Peyer's patch (tissue), 4 donors: Measurements from ENCODE around the gene GNG4. TPM values are rescaled to one million over a fixed set of nuclear protein-coding genes. Genes with fewer than 3 reads are reported as not detected.
"Not testable (repeated sequence)": the region's sequence is repeated elsewhere in the genome, so short reads cannot be mapped to it uniquely, and the experiment has no call there.

Source experiments
- DNase-seq, 3 donors: peaks; one replicate each; pipeline ENCODE4 v3.0.0-alpha.2; 2017 to 2019
- H3K27ac ChIP-seq, 4 donors: fragments of 200-600 bp; sonication (generic); one replicate each; pipeline ENCODE4 v1.5.1; 2016 to 2019
- H3K27me3 ChIP-seq, 2 donors: fragments of 200-600 bp; sonication (generic); one replicate each; pipeline ENCODE4 v1.5.1; 2019
- H3K36me3 ChIP-seq, 3 donors: fragments of 200-600 bp; sonication (generic); one replicate each; pipeline ENCODE4 v1.5.1; 2016 to 2019
- H3K4me1 ChIP-seq, 4 donors: fragments of 200-600 bp; sonication (generic); one replicate each; pipeline ENCODE4 v1.5.1; 2016 to 2019
- H3K4me3 ChIP-seq, 4 donors: fragments of 200-600 bp; sonication (generic); 1 replicate in 3 of 4; 2 replicates in 1 of 4; pipeline ENCODE4 v1.5.1; 2016 to 2019; ENCODE audit warnings: mild to moderate bottlenecking in 1 of 4
- H3K9me3 ChIP-seq, 4 donors: fragments of 200-600 bp; sonication (generic); one replicate each; pipeline ENCODE4 v1.5.1; 2016 to 2019; ENCODE audit warnings: mild to moderate bottlenecking in 1 of 4
- POLR2A ChIP-seq, 2 donors: fragments of 450-650 bp; IDR thresholded peaks; one replicate each; pipeline ENCODE4 v1.5.1; 2017; ENCODE audit warnings: antibody characterized with exemption in 2 of 2, mild to moderate bottlenecking in 2 of 2, moderate library complexity in 2 of 2
- total RNA-seq, 4 donors: library from RNA; depleted of rRNA; stranded (reverse); fragments of >200 nt; gene quantifications; one replicate each; pipeline ENCODE4 v1.1.0, GENCODE V29; 2016
- TF ChIP-seq, protein P1 (sequence below), 6 experiments: fragments of 450-650 bp in 4 of 6; fragments of 200-600 bp in 2 of 6; sonication (generic) in 1 of 6; IDR thresholded peaks; one replicate each; pipeline ENCODE4 v1.5.1; 2017 to 2019; ENCODE audit warnings: antibody characterized with exemption in 6 of 6, mild to moderate bottlenecking in 3 of 6, moderate library complexity in 1 of 6

Gene GNG4
- total RNA-seq, 4 donors from 2014 or later = 1.6 to 9.1 (median 2.9) TPM

DNA sequence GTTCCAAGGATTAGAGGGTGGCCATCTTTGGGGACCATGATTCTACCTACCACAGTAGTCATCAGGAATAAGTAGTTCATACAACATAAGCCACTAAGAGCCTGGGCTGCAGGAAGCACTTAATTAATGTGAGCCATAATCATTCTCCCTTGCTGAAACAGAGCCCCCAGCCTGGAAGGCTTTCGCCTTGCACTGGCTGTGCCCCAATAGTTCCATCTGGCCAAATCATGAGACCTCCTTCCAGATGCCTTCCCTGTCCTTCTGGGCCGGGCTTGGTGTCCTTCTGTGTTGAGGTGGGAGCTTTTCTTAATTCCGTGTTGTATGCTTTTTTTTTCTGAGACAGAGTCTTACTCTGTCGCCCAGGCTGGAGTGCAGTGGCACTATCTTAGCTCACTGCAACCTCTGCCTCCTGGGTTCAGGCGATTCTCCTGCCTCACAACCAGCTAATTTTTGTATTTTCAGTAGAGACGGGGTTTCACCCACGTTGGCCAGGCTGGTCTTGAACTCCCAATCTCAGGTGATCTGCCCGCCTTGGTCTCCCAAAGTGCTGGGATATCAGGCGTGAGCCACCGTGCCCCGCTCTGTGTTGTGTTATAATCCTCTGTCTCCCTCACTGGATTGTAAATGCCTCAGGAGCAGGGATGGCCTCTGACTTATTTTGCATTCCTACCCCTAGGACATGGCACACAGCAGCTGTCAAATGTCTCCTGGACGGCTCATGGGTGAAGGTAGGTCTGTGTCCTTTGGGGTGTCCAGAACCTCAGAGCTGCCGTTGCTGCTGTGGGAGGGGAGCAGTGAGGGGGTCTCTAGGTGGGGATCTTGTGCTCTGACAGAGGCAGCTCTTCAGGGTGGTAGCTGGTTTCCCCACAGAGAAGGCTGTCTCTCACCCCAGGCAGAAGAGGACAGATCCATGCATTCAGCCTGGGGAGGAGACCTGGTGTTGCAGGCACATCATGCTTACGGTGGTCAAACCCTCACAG, 10.1 kb downstream of the GNG4 start:
- Histone ChIP-seq H3K27me3 (no peaks in the 10 kb centered on the region), H3K27ac (no peak overlapping the region), H3K4me3 (no peak overlapping the region), H3K4me1 (peaks cover 0 to 6% (median 0%) of the 10 kb centered on the region in 4 donors), H3K36me3 (no peaks in the 10 kb centered on the region), H3K9me3 (no peaks in the 10 kb centered on the region)
- DNase-seq = peak in 1 of 3 donors; percentile 38
- no peak for TF ChIP-seq POLR2A (IDR thresholded peaks at IDR 0.05)
- TF ChIP-seq, protein P1, sequence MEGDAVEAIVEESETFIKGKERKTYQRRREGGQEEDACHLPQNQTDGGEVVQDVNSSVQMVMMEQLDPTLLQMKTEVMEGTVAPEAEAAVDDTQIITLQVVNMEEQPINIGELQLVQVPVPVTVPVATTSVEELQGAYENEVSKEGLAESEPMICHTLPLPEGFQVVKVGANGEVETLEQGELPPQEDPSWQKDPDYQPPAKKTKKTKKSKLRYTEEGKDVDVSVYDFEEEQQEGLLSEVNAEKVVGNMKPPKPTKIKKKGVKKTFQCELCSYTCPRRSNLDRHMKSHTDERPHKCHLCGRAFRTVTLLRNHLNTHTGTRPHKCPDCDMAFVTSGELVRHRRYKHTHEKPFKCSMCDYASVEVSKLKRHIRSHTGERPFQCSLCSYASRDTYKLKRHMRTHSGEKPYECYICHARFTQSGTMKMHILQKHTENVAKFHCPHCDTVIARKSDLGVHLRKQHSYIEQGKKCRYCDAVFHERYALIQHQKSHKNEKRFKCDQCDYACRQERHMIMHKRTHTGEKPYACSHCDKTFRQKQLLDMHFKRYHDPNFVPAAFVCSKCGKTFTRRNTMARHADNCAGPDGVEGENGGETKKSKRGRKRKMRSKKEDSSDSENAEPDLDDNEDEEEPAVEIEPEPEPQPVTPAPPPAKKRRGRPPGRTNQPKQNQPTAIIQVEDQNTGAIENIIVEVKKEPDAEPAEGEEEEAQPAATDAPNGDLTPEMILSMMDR (IDR thresholded peaks at IDR 0.05) = no peak

DNA sequence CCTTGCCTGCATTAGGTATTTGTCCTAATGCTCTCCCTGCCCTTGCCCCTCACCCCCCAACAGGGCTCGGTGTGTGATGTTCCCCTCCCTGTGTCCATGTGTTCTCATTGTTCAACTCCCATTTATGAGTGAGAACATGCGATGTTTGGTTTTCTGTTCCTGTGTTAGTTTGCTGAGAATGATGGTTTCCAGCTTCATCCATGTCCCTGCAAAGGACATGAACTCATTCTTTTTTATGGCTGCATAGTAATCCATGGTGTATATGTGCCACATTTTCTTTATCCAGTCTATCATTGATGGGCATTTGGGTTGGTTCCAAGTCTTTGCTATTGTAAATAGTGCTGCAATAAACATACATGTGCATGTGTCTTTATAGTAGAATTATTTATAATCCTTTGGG, 11.0 kb downstream of the GNG4 start:
- not testable (repeated sequence) for H3K4me1 ChIP-seq, H3K27ac ChIP-seq, H3K36me3 ChIP-seq, DNase-seq, H3K9me3 ChIP-seq, H3K27me3 ChIP-seq, H3K4me3 ChIP-seq

DNA sequence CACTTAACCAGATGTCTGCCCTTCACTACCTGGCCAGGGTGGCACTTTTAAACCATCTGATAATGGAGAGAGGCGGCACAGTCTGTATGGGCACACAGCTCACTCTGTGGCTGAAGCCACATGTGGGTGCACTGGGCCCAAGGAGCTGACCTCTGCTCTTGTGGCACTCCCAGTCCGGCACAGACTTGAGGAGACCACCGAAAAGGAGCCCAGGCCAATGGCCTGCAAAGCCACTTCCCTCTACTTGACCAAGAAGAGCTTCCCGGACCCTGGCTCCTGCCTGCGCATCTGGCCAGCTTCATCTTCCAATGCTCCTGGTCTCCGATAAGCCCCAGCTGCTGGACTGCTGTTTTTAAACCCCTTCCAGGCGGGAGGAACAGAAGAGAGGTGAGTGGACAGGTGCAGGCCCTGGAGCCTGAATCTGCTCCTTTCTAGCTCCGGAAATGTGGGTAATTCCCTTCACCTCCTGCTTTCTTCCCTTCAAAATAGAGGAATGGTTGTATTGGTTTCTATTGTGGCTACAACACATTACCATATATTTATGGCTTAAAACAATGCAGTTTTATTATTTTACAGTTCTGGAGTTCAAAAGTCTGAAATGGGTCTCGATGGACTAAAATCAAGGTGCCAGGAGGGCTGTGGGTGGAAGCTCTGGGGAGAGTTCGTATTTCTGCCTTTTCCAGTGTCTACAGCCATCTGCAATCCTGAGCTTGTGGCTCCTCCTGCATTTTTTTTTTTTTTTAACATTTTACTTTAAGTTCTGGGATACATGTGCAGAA, 11.6 kb downstream of the GNG4 start:
- TF ChIP-seq, protein P1 (IDR thresholded peaks at IDR 0.05) = no peak
- no peak for TF ChIP-seq POLR2A (IDR thresholded peaks at IDR 0.05)
- H3K36me3 ChIP-seq = no peaks in the 10 kb centered on the region
- H3K27ac ChIP-seq = no peak overlapping the region
- H3K4me1 ChIP-seq = peaks cover 0 to 6% (median 0%) of the 10 kb centered on the region in 4 donors
- H3K9me3 ChIP-seq = no peaks in the 10 kb centered on the region
- DNase-seq = peak in 1 of 3 donors; percentile 38
- no peak overlapping the region for H3K4me3 ChIP-seq
- H3K27me3 ChIP-seq = no peaks in the 10 kb centered on the region

DNA sequence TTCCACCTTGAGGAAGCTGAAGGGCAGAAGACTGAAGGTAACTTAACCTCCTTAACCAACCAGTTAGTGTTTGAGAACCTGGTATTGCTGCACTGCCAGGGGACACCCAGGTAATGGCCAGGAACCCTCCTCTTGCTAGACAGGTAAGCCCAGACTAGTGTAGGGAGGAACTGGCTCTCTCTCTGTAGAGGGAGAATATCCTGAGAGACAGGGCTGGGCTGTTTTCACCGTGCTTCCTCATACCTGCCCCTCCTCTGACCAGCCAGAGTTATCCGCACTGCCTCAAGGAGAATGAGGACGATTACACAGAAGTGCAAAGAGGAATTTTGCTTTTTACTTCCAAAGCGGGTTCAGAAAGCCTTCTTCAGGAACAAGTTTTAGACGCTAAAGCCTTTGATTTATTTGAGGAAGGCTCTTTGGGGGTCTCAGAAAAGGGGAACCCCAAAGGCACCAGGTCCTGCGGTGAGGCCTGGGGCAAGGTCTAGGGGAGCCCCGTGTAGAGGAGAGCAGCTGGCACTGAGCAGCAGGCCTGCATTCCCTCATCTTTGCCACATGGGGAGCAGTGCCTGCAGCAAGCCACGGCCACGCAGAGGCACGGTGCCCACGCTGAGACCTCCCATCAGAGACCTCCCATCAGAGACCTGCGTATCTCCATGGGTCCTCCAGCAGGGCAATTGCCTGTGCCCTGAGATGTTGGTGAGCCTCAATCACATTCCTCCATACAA, 13.5 kb downstream of the GNG4 start:
- no peaks in the 10 kb centered on the region for H3K4me1 ChIP-seq
- no peaks in the 10 kb centered on the region for H3K27me3 ChIP-seq
- DNase-seq = peak in 1 of 3 donors; percentile 32
- H3K9me3 ChIP-seq = no peaks in the 10 kb centered on the region
- H3K4me3 ChIP-seq = no peak overlapping the region
- no peak overlapping the region for H3K27ac ChIP-seq
- TF ChIP-seq, protein P1 (IDR thresholded peaks at IDR 0.05) = peak in 1 of 6 experiments; percentile 14
- no peak for TF ChIP-seq POLR2A (IDR thresholded peaks at IDR 0.05)
- H3K36me3 ChIP-seq = no peaks in the 10 kb centered on the region

DNA sequence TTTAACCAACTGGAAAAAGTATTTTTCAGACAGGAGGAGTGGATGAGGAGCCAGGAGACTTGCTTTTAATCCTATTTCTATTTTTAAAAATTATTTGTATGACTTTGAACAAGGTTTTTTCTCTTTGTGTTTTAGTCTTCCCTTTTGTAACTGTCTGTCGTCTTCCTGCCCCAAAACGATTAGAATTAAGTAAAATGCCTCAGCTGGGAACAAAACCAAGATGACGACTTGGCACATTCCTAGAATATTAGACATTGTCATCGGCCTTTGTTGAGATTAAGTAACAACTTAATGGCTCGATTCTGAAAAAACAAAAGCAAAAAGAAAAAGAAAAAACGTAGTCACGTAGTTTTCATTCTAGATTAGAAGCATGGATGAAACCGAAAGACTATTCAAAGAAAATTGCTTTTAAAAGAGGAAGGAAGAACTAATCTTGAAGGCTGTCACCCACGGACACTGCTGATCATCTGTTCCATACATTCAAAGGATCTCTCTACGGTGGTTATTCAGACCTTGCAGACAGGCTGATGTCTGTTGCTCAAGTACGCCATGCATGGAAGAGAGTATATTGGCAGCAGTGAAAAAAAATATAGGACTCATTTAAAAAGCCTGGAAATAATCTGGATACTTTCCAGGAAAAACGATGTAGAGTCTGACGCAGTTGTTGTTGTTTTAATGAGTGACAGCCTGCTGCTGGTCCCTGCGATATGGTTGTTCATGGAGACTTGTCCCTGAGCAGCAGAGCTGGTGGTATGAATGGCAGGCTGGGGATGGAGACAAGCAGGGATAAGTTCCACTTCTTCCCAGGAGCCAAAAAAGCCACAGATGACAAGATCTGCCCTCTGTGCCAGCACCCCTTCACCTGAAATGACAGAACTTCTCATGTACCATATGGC, 16.8 kb downstream of the GNG4 start:
- DNase-seq = peak in 1 of 3 donors; percentile 10
- Histone ChIP-seq H3K9me3 (no peaks in the 10 kb centered on the region), H3K4me3 (no peak overlapping the region), H3K36me3 (no peaks in the 10 kb centered on the region), H3K27me3 (no peaks in the 10 kb centered on the region), H3K27ac (no peak overlapping the region), H3K4me1 (no peaks in the 10 kb centered on the region)
- TF ChIP-seq, protein P1 (IDR thresholded peaks at IDR 0.05) = no peak
- TF ChIP-seq POLR2A (IDR thresholded peaks at IDR 0.05) = no peak
